K562 (cell line): ENCODE data around the gene GCNT2. TPM values are rescaled to one million over a fixed set of nuclear protein-coding genes. Genes with fewer than 3 reads are reported as not detected.

Experiments used
- ATAC-seq: fragments of 200-7000 bp; cut with Tn5 transposase; 3 replicates; pipeline ENCODE4 v1.9.1; 2020; ENCODE audit warnings: moderate library complexity
- BruUV-seq: library from RNA; stranded (reverse); fragments of 400-500 nt; replicated peaks from 2 replicates; lab custom pipeline; 2021; lab: Mats Ljungman, UMichigan
- CTCF ChIA-PET: fragments of 300-600 bp; formaldehyde crosslinking; extraction: SDS; loops from one replicate; lab custom pipeline; 2021; ENCODE audit warnings: low intra/inter-chr PET ratio; lab: Yijun Ruan, JAX
- POLR2A ChIA-PET: fragments of 300-600, 350-650 bp; sonication (Branson Sonifier 250); formaldehyde crosslinking; extraction: SDS; loops from one replicate; lab custom pipeline; 2021; ENCODE audit warnings: antibody characterized with exemption, inconsistent platforms; lab: Yijun Ruan, JAX
- DNase-seq, 4 experiments: peaks; one replicate each; pipeline versions ENCODE4 v3.0.0 to v3.0.0-alpha.2; 2011 to 2018; ENCODE audit warnings: low spot score in 3 of 4, mixed read lengths in 3 of 4; ENCODE audit errors: extremely low read depth in 1 of 4
- FAIRE-seq: peaks from 2 replicates; lab custom pipeline; 2011; peaks lifted over from hg19 to GRCh38; lab: Jason Lieb, UNC
- H2AFZ ChIP-seq: 2 replicates; pipeline ENCODE4 v1.6.0; 2011; ENCODE audit warnings: low read depth, low read length, control low read depth, inconsistent platforms
- H3K27ac ChIP-seq: fragments of 200-600 bp; 3 replicates; pipeline ENCODE4 v1.8.0; 2011; ENCODE audit warnings: low read depth, mild to moderate bottlenecking, control low read depth, inconsistent platforms, low read length, moderate library complexity, mixed read lengths; ENCODE audit errors: extremely low read depth
- H3K27me3 ChIP-seq, 2 experiments: fragments of 300-600 bp in 1 of 2; 2 replicates in 1 of 2; 3 replicates in 1 of 2; pipeline versions ENCODE4 v1.6.0 to v1.8.0; 2011; ENCODE audit warnings: inconsistent platforms in 2 of 2, low read length in 2 of 2, mild to moderate bottlenecking in 1 of 2, mixed read lengths in 1 of 2, moderate library complexity in 1 of 2; ENCODE audit not compliant: control insufficient read depth in 2 of 2, insufficient read depth in 2 of 2
- H3K36me3 ChIP-seq: fragments of 300-600 bp; 3 replicates; pipeline ENCODE4 v1.8.0; 2011; ENCODE audit warnings: mild to moderate bottlenecking, low read length, inconsistent platforms; ENCODE audit not compliant: control insufficient read depth, insufficient read depth
- H3K4me1 ChIP-seq, 2 experiments: fragments of 200-600 bp in 1 of 2; replicated peaks in 1 of 2; 2 replicates in 1 of 2; 3 replicates in 1 of 2; pipeline versions ENCODE4 v1.5.1 to v1.8.0; 2011; ENCODE audit warnings: inconsistent platforms in 2 of 2, low read length in 2 of 2, mild to moderate bottlenecking in 1 of 2, mixed read lengths in 1 of 2, moderate library complexity in 1 of 2; ENCODE audit not compliant: control insufficient read depth in 2 of 2, insufficient read depth in 2 of 2
- H3K4me2 ChIP-seq: 2 replicates; pipeline ENCODE4 v1.6.1; 2011; ENCODE audit warnings: low read length, control low read depth, inconsistent platforms, mixed read lengths; ENCODE audit not compliant: insufficient read depth
- H3K4me3 ChIP-seq: fragments of 200-600 bp; sonication (generic), shearing (Covaris generic); 2 replicates; pipeline ENCODE4 v1.5.1; 2016; ENCODE audit warnings: control low read depth, inconsistent platforms
- H3K79me2 ChIP-seq: fragments of 200-600 bp; 3 replicates; pipeline ENCODE4 v1.8.0; 2011; ENCODE audit warnings: low read length, inconsistent platforms; ENCODE audit not compliant: control insufficient read depth, insufficient read depth
- H3K9ac ChIP-seq, 2 experiments: 2 replicates each; pipeline versions ENCODE4 v1.6.0 to v1.6.1; 2011; ENCODE audit warnings: low read depth in 2 of 2, low read length in 2 of 2, control low read depth in 1 of 2, inconsistent platforms in 1 of 2, mild to moderate bottlenecking in 1 of 2, mixed read lengths in 1 of 2; ENCODE audit not compliant: insufficient read depth in 1 of 2
- H3K9me1 ChIP-seq: one replicate; pipeline ENCODE4 v1.6.0; 2011; ENCODE audit warnings: inconsistent platforms, mild to moderate bottlenecking, low read length, moderate library complexity; ENCODE audit not compliant: control insufficient read depth, insufficient read depth
- H3K9me3 ChIP-seq: replicated peaks from 2 replicates; pipeline ENCODE4 v1.5.1; 2011; ENCODE audit warnings: low read depth, low read length, inconsistent platforms; ENCODE audit not compliant: control insufficient read depth, insufficient read depth
- H4K20me1 ChIP-seq: replicated peaks from 2 replicates; pipeline ENCODE4 v1.6.1; 2011; ENCODE audit warnings: low read length, inconsistent platforms, mixed read lengths; ENCODE audit not compliant: control insufficient read depth, insufficient read depth
- ATF3 ChIP-seq, 2 experiments: fragments of 450-650 bp in 1 of 2; sonication (generic) in 1 of 2; formaldehyde crosslinking in 1 of 2; IDR thresholded peaks in 1 of 2; conservative IDR thresholded peaks in 1 of 2; 2 replicates each; pipeline versions ENCODE4 v1.6.1 to v1.8.1; 2016 to 2023; ENCODE audit warnings: mild to moderate bottlenecking in 2 of 2, moderate library complexity in 2 of 2, inconsistent platforms in 1 of 2, missing genetic modification reagents in 1 of 2
- CBFA2T3 ChIP-seq: fragments of 450-650 bp; IDR thresholded peaks from 2 replicates; pipeline ENCODE4 v1.6.1; 2017
- EGR1 ChIP-seq: fragments of 450-650 bp; conservative IDR thresholded peaks from 2 replicates; pipeline ENCODE4 v1.6.1; 2017; ENCODE audit warnings: mild to moderate bottlenecking
- ELF1 ChIP-seq: fragments of 200-800 bp; sonication (Bioruptor generic); IDR thresholded peaks from 2 replicates; pipeline ENCODE4 v1.6.1; 2016; ENCODE audit warnings: missing genetic modification characterization, missing compliant biosample characterization
- ELF2 ChIP-seq: fragments of 250-450 bp; sonication (Bioruptor Pico); IDR thresholded peaks from 2 replicates; pipeline ENCODE4 v1.5.0; 2021; ENCODE audit warnings: mild to moderate bottlenecking
- NELFE ChIP-seq: IDR thresholded peaks from 2 replicates; pipeline ENCODE4 v1.6.1; 2011; ENCODE audit warnings: mild to moderate bottlenecking; ENCODE audit not compliant: insufficient read depth, insufficient read length
- RAD51 ChIP-seq: fragments of 450-650 bp; IDR thresholded peaks from 2 replicates; pipeline ENCODE4 v1.7.1; 2016; ENCODE audit warnings: low read depth, mild to moderate bottlenecking, borderline replicate concordance
- SMAD4 ChIP-seq: fragments of 250-450 bp; sonication (Bioruptor Pico); conservative IDR thresholded peaks from 2 replicates; pipeline ENCODE4 v1.8.0; 2021; ENCODE audit warnings: inconsistent platforms, mild to moderate bottlenecking, moderate library complexity
- THRAP3 ChIP-seq: fragments of 450-650 bp; IDR thresholded peaks from 2 replicates; pipeline ENCODE4 v1.6.1; 2016; ENCODE audit warnings: mild to moderate bottlenecking, inconsistent platforms, borderline replicate concordance
- ZNF551 ChIP-seq: fragments of 250-450 bp; sonication (Bioruptor Pico); IDR thresholded peaks from 2 replicates; pipeline ENCODE4 v1.5.0; 2021; ENCODE audit warnings: mild to moderate bottlenecking, moderate library complexity
- ZNF586 ChIP-seq: fragments of 450-650 bp; formaldehyde crosslinking; conservative IDR thresholded peaks from 2 replicates; pipeline ENCODE4 v1.4.0; 2020; ENCODE audit warnings: mild to moderate bottlenecking, moderate library complexity
- WGBS: fragments of 100-300 bp; shearing (Covaris generic); methylation state at CpG from one replicate; pipeline ENCODE4 v1.1.6; 2016; ENCODE audit warnings: low coverage, mixed read lengths; ENCODE audit not compliant: insufficient coverage; ENCODE audit errors: missing lambda C conversion rate; 5-methylcytosine and 5-hydroxymethylcytosine counted together
- in situ Hi-C: fragments of 300-500 bp; cut with MboI; formaldehyde crosslinking; loops from 4 replicates; pipeline ENCODE4 v1.15.0; 2018; ENCODE audit warnings: inconsistent platforms, mixed read lengths
- intact Hi-C: fragments of 100-400 bp; cut with micrococcal nuclease; formaldehyde crosslinking; loops from 2 replicates; pipeline ENCODE4 v1.14.2; 2022
- polyA plus RNA-seq, 8 experiments: library from polyadenylated mRNA; depleted of rRNA in 4 of 8; stranded (reverse) in 5 of 8; unstranded in 3 of 8; fragments of >200 nt; fragmentation: Nextera tagmentation in 2 of 8; fragmentation: Illumina TruSeq in 1 of 8; extraction: Ambion mirVana in 2 of 8; extraction: Trizol in 1 of 8; gene quantifications; 2 replicates each; pipeline versions ENCODE4 v1.2.1 to v1.2.3, GENCODE V29; 2011 to 2014; ENCODE audit warnings: inconsistent platforms in 1 of 8, missing spikeins in 1 of 8
- total RNA-seq, 7 experiments: library from RNA; depleted of rRNA in 6 of 7; stranded (reverse); fragments of >200 nt in 6 of 7; fragmentation: Illumina TruSeq in 2 of 7; extraction: Trizol in 2 of 7; gene quantifications; 2 replicates each; pipeline versions ENCODE4 v1.2.1 to v1.2.3, GENCODE V29; 2011 to 2021; ENCODE audit warnings: low replicate concordance in 1 of 7
- TF ChIP-seq, protein P1 (sequence below): fragments of 150-350 bp; IDR thresholded peaks from 2 replicates; pipeline ENCODE4 v1.6.1; 2014; ENCODE audit warnings: low read depth, mild to moderate bottlenecking, low read length, borderline replicate concordance

The GCNT2 gene
- total and polyA plus RNA-seq, 9 of the 15 experiments (the other 6 are each of a cell fraction or from before 2014, with no cell fraction given): 0.78 to 2.6 (median 1.6) TPM

GRCh38 chr6:10507298-10507697 lies 13.9 kb upstream of the GCNT2 start:
- H4K20me1 ChIP-seq: no peaks in the 10 kb centered on the region
- H3K27ac ChIP-seq: no peak overlapping the region
- TF ChIP-seq ATF3 (IDR thresholded peaks at IDR 0.05) (peak; percentile 7; the same call in 1 of the 2 replicates), ATF3 (CRISPR knock-in tag; conservative IDR thresholded peaks at IDR 0.05) (no peak), SMAD4 (CRISPR knock-in tag) (no peak), ELF2 (CRISPR knock-in tag) (no peak)
- no peaks in the 10 kb centered on the region for H3K9me1 ChIP-seq
- in situ Hi-C loops: no loop called here
- no peaks in the 10 kb centered on the region for H3K36me3 ChIP-seq
- intact Hi-C loops: no loop called here
- H3K4me2 ChIP-seq: no peak overlapping the region
- H3K4me3 ChIP-seq: no peak overlapping the region
- POLR2A ChIA-PET: interaction anchor here (0.6 kb wide), 1 partner anchor 1125 kb away, joined by 3 read pairs; no protein-coding TSS in a partner anchor
- H3K9me3 ChIP-seq: no peaks in the 10 kb centered on the region
- DNase-seq: no peak
- FAIRE-seq: no peak
- H2AFZ ChIP-seq: no peak overlapping the region
- no peaks in the 10 kb centered on the region for H3K79me2 ChIP-seq
- ATAC-seq: no peak
- 22% methylated on average over 6 of the region's 6 CpGs for WGBS
- BruUV-seq: no TSS peak
- H3K9ac ChIP-seq: no peak overlapping the region
- H3K4me1 ChIP-seq: no peaks in the 10 kb centered on the region; a peak in 1 of 5 replicates
- peaks cover 3 to 10% of the 10 kb centered on the region in 2 experiments; a peak in 3 of 5 replicates for H3K27me3 ChIP-seq
- CTCF ChIA-PET: interaction anchor here (0.6 kb wide), 1 partner anchor 38 kb away, joined by 6 read pairs; no protein-coding TSS in a partner anchor

GRCh38 chr6:10507715-10508114 lies 13.4 kb upstream of the GCNT2 start:
- FAIRE-seq (no peak), DNase-seq (no peak), ATAC-seq (no peak)
- Histone ChIP-seq H2AFZ (no peak overlapping the region), H3K27me3 (peaks cover 0 to 6% of the 10 kb centered on the region in 2 experiments; a peak in 3 of 5 replicates), H3K36me3 (no peaks in the 10 kb centered on the region), H3K4me2 (no peak overlapping the region), H3K9me1 (no peaks in the 10 kb centered on the region), H4K20me1 (no peaks in the 10 kb centered on the region), H3K79me2 (no peaks in the 10 kb centered on the region), H3K9me3 (no peaks in the 10 kb centered on the region), H3K27ac (no peak overlapping the region), H3K4me1 (no peaks in the 10 kb centered on the region; a peak in 1 of 5 replicates), H3K9ac (no peak overlapping the region), H3K4me3 (no peak overlapping the region)
- in situ Hi-C loops (no loop called here), intact Hi-C loops (no loop called here)
- no TSS peak for BruUV-seq
- whole genome bisulfite sequencing: 25% methylated on average over 5 of the region's 5 CpGs
- ChIA-PET POLR2A (interaction anchor here (0.6 kb wide), 1 partner anchor 1125 kb away, joined by 3 read pairs; no protein-coding TSS in a partner anchor), CTCF (interaction anchor here (0.6 kb wide), 1 partner anchor 37 kb away, joined by 6 read pairs; no protein-coding TSS in a partner anchor)
- no peak for TF ChIP-seq ELF1 (tag)
- TF ChIP-seq NELFE: no peak
- no peak for TF ChIP-seq ZNF586 (CRISPR knock-in tag)
- TF ChIP-seq RAD51: no peak
- no peak for TF ChIP-seq ZNF551
- no peak for TF ChIP-seq THRAP3
- TF ChIP-seq, protein P1, sequence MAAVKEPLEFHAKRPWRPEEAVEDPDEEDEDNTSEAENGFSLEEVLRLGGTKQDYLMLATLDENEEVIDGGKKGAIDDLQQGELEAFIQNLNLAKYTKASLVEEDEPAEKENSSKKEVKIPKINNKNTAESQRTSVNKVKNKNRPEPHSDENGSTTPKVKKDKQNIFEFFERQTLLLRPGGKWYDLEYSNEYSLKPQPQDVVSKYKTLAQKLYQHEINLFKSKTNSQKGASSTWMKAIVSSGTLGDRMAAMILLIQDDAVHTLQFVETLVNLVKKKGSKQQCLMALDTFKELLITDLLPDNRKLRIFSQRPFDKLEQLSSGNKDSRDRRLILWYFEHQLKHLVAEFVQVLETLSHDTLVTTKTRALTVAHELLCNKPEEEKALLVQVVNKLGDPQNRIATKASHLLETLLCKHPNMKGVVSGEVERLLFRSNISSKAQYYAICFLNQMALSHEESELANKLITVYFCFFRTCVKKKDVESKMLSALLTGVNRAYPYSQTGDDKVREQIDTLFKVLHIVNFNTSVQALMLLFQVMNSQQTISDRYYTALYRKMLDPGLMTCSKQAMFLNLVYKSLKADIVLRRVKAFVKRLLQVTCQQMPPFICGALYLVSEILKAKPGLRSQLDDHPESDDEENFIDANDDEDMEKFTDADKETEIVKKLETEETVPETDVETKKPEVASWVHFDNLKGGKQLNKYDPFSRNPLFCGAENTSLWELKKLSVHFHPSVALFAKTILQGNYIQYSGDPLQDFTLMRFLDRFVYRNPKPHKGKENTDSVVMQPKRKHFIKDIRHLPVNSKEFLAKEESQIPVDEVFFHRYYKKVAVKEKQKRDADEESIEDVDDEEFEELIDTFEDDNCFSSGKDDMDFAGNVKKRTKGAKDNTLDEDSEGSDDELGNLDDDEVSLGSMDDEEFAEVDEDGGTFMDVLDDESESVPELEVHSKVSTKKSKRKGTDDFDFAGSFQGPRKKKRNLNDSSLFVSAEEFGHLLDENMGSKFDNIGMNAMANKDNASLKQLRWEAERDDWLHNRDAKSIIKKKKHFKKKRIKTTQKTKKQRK: no peak
- TF ChIP-seq CBFA2T3: no peak
- TF ChIP-seq EGR1: no peak
